GM19324 (cell line): ENCODE data around the gene SPATA32.

Experiments used
- ATAC-seq: cut with Tn5 transposase; IDR thresholded peaks from one replicate; pipeline ENCODE4 v1.9.1; 2021; ENCODE audit warnings: mild to moderate bottlenecking, moderate library complexity; ENCODE audit not compliant: unreplicated experiment, low FRiP score

Gene SPATA32

DNA sequence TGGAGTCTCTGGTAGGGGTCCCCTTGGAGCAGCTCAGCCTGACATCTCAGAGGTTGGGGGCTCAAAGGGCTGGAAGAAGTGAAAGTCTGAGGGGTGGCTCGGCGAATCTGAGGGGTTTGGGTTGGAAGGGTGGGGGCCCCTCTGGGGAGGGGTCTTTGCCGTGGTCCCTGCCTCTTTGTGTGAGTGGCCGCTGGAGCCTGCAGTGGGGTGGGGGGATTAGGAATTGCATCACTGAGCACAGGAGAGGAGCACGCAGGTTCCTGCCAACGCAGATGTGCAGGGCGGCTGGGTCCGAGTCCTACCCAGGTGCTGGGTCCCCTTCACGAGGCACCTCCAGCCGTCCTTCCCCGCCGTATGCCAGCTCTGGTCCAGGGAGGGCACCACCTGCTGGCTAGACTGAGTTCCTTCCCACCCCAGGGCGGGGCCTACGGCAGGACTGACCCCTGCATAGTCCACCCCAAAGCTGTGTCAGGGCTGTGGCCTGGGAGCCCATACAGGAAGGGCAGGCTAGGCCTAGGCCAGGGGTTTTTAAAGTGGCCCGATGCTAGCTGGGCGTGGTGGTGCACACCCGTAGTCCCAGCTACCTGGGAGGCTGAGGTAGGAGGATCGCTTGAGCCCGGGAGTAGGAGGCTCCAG is 30.3 kb downstream of the SPATA32 start:
- no peak for ATAC-seq

DNA sequence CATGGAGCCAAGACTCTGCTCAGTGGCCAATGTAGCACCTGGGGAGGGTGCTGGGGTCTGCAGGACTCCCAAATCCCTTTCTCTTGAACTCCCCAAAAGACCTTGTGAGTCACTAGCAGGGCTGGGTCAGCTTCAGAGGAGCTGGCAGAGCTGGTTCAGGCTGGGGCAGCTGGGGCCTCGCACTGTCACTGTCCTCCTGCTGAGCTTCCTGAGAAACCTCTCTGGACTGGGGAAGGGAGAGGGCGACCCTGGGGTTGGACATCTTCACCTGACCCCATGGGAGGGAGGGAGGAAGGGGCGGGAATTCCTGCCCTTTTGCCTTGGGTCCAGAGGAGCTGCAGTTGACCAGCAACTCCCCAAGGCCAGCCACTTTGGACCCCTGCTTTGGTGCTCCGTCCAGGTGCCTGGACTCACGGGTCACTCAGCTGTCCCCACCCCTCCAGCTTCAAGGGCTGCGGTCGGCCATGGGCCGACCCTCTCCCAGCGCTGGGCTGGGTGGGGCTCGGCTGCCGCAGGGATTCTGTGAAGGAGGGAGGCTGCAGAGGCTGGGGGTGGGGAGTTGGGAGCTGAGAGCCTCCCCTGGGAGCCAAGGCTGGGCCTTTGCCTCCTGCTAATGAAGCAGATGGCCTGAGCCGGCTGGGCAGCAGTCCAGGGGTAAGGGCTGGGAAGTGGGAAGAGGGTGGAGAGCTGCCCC is 31.0 kb downstream of the SPATA32 start:
- no peak for ATAC-seq

DNA sequence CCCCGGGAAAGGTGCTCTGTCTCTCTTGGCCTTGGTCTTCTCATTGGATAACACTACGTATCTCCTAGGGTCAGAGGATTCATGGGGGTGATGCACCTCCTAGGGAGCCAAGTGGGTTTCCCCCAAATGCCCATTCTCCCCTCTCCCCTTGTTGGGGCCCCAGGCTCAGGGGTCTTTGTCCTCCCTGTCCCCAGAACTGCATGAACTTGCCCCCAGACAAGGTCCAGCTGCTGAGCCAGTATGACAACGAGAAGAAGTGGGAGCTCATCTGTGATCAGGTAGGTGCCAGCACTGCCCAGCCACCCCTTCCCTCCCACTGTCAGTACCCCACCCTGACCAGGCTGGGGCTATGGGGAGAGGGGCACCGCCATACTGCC is 31.5 kb downstream of the SPATA32 start:
- no peak for ATAC-seq

DNA sequence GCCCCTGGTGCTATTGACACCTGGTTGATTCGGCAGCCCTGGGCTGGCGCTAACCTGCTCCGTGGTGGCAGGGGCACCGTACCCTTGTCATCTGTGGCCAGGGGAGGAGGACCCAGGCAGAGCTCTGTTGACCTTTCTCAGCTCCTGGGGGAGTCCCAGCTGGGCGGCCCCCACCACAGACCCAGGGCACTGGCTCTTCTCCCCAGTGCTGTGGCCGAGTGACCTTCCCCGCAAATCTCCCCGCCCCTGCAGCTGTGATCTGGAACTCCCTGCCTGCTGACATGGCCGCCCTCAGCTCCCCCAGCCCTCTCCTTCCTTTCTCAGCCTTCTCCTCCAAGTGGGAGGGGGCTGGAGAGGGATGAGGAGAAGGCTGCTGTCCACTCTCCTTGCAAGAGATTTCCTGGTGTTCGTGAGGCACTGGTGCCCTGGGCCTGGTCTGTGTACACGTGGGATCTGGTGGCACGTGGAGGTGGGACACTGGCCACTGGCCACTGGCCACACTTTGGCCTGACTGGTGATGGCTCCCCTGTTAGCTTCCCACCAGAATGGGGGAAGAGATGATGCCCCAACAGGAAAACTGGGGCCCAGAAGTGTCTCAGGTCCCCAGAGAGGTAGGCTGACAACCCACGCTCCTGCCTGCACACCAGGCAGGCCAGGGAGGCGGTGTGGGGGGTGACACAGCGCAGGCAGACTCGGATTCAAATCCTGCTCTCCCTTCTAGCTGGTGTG is 32.0 kb downstream of the SPATA32 start:
- no peak for ATAC-seq

DNA sequence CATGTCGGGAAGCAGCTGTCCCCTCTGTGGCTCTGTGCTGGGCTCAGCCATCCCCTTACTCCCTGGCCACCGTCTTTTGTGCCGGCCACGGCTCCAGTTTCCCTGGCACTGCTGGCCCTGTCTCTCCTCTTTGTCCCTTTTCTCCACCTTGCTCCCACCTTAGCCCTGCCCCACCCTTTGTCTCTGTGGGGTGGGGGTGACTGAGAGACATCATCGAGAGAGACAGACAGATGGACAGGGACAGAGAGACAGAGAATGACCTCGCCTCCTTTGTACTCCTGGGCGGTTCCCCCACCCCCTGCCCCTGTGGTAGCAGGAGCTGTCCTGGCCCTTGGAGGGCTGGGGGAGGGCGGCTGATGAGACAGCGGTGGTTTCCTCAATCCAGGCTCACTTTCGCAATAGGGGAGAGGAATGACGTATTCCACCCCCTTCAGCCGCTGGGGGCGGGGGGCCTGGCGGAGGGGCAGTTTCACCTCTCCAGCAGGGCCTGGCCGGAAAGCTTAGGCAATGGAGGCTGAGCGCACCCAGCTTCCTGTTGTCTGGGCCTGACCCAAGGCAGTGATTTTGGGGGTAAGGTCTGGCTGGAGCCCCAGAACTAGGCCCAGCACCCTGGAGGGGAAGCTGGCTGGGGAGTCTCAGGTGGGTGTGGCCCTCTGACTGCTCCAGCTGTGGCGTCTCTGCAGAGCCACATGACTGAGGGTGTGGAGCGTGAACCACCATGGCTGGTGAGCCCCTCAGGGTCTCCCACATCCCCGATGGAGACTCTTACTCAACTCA is 32.9 kb downstream of the SPATA32 start:
- peak; percentile 30 for ATAC-seq

DNA sequence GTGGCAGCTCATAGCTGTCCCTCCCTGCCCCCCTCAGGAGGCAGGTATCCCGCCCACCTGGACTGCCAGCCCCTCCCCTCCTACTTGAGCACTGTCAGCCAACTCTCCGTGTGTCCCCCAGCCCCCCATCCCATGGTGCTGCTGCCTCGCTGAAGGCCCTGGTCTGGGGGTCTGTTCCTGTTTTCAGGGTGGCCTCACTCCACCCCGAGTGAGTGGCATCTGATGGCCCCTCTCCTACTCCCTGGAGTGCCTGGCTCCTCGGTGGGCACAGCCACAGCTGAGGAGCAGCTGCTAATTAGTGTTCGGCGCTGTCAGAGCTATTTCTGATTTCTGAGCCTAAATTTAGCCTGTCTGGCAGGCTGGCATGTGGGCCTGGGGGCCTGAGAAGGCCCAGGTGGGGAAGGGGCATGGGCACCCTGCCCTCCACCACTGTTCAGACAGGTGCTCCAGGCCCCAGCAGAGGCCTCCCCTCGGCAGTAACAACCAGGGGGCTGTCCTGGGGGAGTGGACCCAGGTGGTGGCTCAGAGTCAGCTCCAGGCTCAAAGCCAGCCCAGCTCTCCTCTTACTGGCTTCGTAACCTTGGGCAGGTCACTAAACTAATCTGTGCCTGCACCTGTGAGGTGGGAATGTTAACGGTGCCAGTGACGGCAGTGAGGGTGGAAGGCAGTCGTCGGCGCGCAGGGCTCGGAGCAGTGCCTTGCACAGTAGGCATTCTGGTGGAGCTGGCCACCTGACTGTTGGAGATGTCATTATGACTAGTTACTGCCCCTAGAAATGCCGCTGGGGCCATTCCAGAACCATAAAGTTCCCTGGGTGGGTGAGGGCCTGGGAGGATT is 33.8 kb downstream of the SPATA32 start:
- no peak for ATAC-seq

DNA sequence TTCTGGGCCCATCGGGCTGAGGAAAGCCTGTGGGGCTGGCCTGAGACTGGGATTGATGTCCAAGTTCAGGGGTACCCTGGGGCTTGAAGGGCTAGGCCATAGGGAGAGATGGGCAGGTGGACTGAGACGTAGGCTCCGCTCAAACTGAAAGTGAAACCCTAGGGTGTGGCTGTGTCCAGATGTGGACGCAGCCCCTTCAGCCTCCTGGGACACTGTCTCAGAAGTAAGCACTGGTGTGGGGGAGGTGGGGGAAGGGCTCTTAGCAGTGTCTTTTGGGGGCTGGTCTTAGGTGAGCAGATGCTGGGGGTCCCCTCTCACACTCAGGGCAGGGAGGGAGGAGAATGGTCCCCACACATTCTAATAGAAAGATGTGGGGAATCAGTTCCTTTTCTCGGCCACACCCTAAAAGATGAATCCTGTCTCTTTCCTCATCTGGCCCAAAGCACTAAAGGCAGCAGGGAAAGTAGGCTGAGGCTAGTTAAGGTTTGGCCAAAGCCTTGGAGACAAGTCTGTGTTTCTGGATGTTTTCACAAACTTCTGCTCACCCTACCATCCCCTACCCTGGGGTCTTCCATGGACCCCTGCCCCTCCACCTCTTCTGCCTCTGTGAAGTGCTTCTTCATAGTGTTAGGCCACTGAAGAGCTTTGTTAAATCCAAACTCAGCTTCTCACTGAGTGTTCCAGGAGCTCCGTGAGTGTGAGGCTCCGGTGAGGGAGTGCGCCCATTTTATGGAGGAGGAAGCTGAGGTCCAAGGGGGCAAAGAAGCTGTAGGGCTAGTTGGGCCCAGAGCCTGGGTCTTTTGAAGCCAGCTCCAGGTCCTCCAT is 34.6 kb downstream of the SPATA32 start:
- no peak for ATAC-seq

DNA sequence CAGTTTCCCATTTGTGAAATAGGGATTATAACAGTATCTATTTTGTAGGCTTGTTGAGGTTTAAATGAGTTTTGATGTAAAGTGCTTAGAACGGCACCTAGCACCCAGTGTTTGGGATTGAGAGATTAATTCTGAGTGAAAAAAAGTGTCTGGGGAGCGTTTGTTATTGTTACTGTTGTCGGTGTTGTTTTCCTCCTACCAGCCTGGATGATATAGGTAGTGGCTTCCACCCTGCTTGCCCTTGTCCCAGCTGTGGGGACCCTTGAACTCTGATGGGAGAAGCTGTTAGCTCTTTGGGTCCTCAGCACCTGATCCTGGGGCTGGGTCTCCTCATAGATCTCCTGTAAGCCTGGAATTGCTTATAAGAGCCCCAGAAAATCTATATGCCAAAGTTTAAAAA is 35.3 kb downstream of the SPATA32 start:
- no peak for ATAC-seq

DNA sequence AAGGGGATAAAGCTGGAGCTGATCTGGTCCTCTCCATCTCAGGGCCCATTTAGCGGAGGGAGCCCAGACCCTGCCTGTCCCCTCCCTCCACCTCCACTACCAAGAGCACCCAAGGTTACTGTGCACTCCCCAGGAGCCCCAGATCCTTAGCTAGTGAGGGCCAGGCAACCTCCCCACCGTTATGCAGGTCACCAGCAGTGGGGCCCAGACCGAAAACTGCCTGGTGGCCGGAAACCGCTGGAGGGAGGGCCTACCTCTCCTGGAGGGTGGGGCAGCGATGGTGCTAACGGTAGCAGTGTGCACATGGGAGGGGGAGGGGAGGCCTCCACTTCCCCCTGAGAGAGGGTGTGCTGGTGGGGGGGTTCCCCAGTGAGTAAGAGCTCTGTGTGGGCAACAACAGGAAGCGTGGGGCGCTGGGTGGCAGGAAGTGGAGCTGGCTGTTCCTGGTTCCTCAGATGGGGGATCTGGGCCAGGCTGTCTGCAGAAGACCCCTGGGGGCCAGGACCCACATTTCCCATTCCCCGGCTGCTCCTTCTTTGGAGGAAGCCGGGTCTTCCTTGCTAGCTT is 35.8 kb downstream of the SPATA32 start:
- peak; percentile 41 for ATAC-seq

DNA sequence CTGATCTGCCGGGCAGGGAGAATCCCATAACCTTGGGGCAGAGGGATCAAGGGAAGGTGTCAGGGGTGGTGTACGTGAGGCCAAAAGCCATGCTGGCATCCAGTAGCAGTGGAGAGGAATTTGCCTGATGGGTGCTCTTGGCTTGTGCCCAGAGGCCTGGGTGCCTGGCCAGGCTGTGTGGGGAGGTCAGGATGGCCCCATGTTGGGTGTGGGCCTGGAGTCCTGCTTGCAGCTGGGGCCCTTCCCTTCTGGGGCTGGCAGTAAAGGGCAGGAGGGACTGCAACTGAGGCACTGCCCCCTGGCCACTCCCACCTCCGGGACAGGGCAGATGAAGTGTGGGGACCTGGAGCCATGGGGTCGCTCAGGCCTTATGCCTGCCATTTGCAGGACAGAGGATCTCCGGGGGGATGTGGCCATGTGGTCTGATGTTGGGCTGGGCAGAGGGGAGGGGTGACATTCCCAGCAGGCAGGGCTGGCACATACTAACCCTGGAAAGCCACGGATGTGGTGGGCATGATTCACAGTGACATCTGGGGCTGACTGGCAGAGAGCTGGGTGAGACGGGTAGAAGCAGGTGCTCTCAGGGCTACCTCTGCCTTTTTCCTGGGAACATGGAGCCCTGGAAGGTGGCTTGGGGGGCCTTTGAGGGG is 36.7 kb downstream of the SPATA32 start:
- no peak for ATAC-seq

DNA sequence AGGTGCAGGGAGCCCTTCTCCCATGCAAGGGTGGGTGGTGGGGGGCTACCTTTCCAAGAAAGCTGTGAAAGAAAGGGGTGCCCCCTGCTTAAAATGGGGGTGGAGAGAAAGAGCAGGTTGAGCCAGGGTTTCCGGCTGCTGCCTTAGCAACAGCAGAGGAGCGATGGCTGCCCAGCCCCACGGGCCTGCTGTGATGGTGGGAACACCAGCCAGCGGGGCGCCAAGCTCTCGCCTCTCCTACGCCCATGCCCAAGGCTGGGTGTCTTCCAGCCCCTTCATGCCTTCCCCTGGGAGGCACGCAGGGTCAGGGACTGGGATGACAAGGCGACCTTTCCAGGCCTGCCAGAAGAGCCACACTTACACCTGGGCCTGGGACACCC is 37.2 kb downstream of the SPATA32 start:
- ATAC-seq: no peak

DNA sequence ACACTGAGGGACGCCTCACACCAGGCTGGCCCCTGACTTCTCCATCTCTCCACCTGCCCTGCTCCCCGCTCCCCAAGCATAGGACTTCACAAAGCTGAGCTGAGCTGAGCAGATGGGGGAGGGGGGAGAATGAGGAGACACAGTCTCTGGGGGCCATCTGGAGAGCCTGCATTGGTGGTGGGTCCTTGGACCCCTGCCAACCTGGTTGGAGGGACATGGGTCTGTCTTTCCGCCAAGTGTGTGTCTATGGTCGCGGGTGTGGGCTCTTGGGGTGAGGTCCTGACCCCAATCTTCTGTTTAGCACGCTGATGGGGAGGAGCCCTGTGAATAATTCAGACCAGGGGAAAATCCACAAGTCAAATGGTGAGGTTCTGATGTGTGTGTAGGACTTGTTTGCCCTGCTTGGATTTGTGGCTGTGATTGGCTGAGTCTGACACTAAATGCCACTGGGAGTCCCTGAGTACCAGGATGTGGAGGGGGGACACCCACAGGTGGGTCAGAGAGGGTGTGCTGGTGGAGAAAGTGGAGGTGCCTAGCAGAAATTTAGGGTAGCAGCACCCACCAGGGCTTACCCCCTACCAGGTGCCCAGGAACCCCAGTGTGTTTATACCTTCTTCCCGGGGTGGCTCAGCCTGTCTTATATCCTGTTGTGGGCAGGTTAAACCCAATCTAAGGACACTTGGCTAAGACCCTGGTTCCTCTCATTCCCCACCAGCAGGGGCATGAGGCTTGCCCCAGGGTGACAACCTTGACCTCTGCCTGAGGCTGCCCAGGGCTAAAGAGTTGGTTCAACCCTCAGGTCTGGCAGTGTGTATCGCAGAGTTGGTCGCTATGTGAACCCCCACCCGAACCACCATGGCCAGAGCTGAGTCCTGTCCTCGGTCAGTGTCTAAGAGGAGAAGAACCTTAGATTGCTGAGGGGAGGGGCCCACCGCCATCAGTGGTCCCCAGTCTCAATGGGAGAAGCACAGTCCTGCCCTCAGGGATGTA is 38.1 kb downstream of the SPATA32 start:
- ATAC-seq: no peak

DNA sequence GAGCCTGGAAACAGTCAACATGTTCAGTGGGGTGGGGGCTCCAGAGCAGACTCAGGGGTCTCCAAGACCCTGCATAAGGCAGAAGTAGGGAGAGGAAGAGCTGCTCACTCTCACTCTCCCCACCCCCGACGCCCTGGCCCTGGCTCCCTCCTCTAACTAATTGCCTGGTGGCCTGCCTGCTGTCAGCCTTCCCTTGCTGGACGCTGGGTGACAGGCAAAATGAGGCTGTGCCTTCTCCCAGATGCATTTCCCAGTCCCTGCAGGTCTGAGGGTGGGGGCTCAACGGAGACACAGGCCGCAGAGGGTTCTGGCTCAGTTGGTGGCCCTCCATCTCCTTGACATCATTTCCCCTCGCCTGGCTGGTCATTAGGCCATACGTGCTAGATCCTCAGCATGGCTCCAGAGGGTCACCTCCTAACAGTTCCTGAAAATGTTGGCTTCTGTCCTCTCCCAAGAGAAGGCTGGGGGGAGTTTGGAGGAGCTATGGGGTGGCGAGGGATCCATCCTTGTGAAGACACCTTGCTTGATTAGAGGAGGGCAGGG is 38.8 kb downstream of the SPATA32 start:
- ATAC-seq: no peak

DNA sequence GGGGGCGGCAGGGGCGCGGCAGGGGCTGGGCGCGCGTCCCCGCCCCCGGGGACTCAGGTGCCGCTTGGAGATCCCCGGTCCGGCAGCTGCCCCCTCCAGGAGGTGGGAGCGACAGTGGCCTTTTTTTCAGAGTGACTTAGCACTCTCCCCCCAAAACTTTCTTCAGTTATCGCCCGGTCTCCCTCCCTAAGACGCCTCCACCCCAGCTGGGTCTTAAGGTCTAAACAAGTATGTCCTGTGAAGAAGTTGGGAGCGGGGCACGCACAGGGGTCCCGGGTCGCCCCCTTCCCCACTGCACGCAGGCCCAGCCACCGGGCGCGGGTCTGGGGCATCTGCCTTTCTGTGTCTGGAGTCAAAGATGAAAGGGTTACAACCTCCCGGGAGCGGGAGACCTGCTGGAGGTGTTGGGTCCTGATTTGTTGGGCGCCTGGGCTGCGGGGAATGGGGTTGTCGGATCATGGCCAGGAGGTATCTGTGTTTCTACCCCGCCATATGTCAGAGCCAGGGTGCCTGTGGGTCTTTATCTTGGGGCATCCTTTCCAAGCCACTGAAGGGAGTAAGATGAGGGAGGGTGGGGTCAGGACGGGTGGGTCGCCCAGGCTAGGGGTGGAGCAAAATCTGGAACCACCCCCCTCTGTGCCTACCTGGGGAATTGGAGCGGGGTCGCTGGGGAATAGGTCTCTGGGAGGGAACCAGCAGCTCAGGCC is 39.5 kb downstream of the SPATA32 start:
- no peak for ATAC-seq

DNA sequence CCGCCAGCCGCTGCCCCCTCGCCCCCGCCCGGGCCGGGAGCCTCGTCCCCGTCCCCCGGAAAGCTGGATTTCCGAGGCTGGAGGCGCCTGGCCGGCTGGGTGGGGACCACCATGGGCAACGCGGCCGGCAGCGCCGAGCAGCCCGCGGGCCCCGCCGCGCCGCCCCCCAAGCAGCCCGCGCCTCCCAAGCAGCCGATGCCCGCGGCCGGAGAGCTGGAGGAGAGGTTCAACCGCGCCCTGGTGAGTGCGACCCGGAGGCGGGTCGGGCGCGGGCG is 39.9 kb downstream of the SPATA32 start:
- no peak for ATAC-seq

DNA sequence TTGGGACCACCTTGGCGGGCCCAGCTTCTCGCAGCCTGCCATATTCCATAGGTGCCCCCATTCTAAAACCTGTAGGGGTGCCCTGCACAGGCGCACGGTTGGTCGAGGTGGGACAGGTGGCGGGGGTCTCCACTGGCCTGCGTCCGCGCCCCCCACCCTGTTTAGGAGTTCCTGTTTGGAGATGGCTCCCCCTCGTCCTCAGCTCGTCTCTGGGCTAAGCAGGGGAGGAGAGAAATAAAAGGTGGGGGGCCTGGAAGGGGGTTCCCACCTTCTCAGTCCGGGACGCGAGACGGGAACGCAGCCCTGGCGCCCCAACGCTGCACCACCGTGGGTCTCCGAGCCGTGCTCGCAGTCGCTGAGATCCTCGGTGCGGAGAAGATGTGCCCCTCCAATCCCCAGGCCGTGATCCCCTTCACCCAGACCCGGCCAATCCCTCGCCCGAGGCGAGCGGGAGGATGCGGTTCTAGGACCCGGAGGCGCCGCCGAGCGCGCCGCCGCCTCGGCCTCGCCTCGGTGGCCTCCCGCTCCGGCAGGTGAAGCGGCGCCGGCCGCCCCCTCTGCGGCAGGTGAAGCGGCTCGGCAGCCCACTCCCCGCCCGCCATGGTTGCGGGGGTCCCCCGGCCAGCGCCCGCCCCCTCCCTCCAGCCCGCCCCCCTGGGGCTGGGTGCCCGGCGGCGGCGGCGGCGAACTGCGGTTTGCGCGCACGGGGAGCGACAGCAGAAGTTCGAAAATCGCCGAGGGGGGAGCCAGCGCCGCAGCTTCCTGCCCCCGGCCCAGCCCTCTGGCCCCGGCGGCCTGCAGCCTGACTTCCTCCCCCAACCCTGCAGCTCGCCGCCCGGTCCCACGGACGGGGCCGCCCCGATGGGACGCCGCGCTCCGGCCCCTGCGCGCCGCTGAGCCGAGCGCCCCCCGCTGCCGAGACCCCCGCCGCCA is 40.5 kb downstream of the SPATA32 start, which contains the start of gene FMNL1:
Gene FMNL1 (plus strand): TSS at position 805 of the 933 bp plus-strand sequence. CDS start 240 bp downstream, outside the sequence.
- ATAC-seq: no peak
